Thyroid gland (tissue), 4 donors: ENCODE data around the gene FN3K.

Source experiments
- POLR2A ChIP-seq, 2 donors: fragments of 450-650 bp; IDR thresholded peaks; one replicate each; pipeline ENCODE4 v1.6.1; 2017; ENCODE audit warnings: antibody characterized with exemption in 2 of 2, mild to moderate bottlenecking in 2 of 2, moderate library complexity in 1 of 2
- TF ChIP-seq, protein P1 (sequence below), 6 experiments: fragments of 200-600 bp in 3 of 6; fragments of 450-650 bp in 3 of 6; sonication (generic) in 3 of 6; IDR thresholded peaks; one replicate each; pipeline ENCODE4 v1.5.1; 2016 to 2019; ENCODE audit warnings: antibody characterized with exemption in 6 of 6, mild to moderate bottlenecking in 2 of 6, inconsistent platforms in 1 of 6, moderate library complexity in 1 of 6

- TF ChIP-seq, protein P1, sequence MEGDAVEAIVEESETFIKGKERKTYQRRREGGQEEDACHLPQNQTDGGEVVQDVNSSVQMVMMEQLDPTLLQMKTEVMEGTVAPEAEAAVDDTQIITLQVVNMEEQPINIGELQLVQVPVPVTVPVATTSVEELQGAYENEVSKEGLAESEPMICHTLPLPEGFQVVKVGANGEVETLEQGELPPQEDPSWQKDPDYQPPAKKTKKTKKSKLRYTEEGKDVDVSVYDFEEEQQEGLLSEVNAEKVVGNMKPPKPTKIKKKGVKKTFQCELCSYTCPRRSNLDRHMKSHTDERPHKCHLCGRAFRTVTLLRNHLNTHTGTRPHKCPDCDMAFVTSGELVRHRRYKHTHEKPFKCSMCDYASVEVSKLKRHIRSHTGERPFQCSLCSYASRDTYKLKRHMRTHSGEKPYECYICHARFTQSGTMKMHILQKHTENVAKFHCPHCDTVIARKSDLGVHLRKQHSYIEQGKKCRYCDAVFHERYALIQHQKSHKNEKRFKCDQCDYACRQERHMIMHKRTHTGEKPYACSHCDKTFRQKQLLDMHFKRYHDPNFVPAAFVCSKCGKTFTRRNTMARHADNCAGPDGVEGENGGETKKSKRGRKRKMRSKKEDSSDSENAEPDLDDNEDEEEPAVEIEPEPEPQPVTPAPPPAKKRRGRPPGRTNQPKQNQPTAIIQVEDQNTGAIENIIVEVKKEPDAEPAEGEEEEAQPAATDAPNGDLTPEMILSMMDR (IDR thresholded peaks at IDR 0.05), result no peak
- no peak for TF ChIP-seq POLR2A (IDR thresholded peaks at IDR 0.05)
Observed at GRCh38 chr17:82740906-82741759, 5.7 kb downstream of the FN3K start.
